ENCODE data around the gene SH3BP2.

Gene SH3BP2

GRCh38 chr4:2834001-2834921 lies 41.4 kb downstream of the SH3BP2 start:
- no peak for DNase-seq

DNA sequence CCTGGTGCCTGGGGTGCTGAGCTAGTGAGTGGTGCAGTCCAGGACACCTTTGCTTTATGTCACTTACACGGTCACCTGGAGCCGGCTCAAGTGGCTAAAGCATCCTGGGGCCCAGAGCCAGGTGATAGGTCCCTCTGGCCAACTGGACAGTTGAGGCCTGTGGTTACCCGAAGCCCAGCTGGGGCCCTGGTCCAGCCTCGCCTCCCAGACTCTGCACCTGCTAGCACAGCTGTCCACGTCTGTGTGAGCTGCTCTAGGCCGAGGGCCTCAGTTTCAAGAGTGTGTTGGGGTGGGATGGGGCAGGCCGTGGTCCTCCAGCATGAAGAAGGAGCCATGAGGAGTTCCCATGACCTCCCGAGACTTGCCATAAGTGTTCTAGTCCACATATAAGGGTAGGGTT lies 43.1 kb downstream of the SH3BP2 start:
- no peak for DNase-seq

DNA sequence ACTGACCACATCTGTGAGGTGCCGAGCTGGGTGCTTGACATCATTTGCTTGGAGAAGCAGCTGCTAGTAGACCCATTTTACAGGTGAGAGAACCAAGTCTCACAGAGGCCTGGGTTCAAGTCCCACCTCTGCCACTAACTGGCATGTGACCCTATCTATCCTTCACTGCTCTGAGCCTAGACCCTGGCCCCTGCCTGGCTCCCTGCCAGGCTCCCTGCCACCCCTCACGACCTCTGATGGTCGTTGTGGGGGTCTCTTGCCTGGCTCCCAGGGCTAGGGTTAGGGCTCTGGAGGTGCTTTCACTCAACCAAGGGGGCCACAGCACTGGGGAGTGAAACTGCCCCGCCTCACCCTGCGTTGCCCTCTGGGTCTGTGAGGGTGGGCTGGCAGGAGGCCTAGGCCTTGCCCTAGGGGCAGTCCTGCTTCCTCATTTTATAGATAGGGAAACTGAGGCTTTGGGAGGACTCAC lies 43.5 kb downstream of the SH3BP2 start:
- no peak for DNase-seq

DNA sequence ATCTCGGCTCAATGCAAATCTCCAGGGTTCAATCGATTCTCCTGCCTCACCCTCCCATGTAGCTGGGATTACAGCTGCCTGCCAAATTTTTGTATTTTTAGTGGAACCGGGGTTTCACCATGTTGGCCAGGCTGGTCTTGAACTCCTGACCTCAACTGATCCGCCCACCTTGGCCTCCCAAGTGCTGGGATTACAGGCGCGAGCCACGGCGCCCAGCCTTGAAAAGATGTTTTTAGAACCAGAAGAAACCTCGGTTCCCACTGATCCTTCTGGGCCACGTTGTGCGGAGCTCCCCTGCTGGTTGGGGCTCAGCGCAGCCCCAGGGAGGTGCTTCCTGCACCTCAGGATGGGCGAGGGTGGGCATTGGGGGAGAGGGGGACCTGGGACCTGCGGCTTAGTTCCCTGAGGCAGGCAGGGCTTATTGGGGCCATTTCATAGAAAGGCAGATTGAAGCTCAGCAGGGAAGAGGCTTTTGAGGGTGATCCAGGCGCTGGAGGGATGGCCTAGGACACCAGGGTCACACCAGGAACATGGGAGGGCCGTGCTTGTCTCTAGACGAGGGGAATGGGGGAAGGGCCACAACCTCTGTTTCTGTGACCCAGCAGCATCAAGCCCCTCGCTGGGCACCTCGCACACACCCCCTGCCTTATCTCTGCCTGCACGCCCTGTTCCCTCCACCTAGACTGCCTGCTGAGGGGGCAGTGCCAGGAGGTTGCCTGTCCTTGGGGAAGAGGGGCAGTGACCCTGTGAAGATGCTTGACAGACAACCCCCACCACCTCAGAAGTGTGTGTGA lies 44.4 kb downstream of the SH3BP2 start:
- DNase-seq, result no peak

- peak; percentile 68 for DNase-seq
Measured at GRCh38 chr4:2837904-2838496, 45.1 kb downstream of the SH3BP2 start.

GRCh38 chr4:2839060-2839459 lies 46.2 kb downstream of the SH3BP2 start:
- no peak for DNase-seq

- DNase-seq, result no peak
Measured at GRCh38 chr4:2842687-2843262, 49.9 kb downstream of the SH3BP2 start.

DNA sequence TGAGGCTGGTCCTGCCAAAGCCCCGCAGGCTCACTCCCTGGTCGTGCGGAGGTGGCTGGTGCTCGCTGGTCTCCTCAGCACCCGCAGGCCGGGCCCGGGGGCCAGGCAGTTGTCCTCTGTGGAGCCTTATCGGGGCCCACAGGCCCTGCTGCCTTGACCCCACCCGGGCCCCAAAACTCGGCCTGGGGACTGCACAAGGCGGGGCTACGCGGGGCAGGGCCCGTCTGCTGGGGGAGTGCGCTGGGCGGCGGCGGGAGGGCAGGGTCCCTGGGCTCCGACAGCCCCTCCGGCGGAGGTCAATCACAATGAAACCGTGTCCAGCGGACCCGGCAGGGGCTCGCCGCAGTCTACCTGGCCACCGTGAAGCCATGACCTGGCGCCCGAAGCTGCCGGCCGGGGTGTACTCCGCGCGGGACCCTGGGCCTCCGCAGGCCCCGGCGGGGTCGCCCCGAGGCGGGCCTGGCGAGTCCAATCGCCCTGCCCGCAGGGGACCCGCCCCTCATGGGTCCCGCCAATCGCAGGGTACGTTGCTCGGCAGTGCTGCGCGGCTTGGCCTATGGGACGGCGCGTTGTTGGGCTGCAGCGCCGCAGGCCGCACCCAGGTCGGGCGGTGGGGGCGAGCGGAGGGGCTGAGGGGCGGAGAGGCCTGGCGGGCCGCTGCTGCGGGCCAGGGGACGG lies 50.5 kb downstream of the SH3BP2 start, which contains the start of gene ADD1:
ADD1 (plus strand) TSS at position 582 of the 678 bp plus-strand sequence. CDS start 32,072 bp downstream, outside the sequence.
- peak; percentile 92 to 93 for DNase-seq

DNA sequence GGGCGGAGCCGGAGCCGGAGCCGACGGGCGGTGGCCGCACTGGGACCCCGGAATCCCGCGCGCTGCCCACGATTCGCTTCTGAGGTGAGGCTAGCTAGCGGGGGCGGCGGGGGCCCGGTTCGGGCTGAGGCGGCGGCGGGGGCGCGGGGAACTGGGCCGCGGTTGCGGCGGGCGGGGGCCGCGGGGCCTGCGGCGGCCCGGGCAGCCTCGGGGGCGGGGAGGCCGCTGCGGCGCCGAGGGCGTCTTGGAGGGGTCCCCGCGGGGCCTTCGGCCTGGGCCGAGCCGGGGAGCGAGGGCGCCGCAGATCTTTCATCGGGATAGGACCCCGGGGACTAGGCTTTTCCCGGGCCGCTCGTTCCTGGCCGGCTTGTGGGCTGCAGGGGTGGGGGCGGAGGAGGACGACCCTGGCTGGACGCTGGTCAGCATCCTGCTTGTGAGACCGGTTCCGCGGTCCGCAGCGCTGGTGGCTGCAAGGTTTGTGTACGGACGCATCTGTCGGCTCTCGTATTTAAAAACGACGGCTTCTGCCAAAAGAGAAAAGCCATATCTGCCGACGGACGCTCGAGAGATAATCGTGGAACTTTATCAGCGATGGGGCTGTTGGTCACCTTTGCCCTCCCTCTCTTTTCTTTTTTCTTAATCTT lies 51.2 kb downstream of the SH3BP2 start:
- DNase-seq, result no peak

DNA sequence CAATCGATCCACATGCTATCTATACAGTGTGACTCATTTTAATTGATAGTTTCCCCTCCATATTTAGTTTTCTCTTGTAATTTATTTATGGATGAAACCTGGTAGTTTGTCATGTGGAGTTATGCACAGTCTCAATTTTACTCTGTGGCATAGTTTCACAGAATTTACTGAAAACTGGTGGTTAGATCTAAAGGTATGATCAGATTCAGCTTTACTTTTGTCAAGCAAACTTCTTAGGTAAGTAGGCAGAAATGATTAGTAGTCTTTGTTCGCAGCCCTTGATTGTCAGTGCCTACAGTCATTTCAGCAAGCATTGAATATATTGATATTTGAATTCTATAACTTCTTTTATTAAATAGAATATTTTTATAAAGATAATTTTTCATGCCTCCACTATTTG lies 53.3 kb downstream of the SH3BP2 start:
- no peak for DNase-seq

DNA sequence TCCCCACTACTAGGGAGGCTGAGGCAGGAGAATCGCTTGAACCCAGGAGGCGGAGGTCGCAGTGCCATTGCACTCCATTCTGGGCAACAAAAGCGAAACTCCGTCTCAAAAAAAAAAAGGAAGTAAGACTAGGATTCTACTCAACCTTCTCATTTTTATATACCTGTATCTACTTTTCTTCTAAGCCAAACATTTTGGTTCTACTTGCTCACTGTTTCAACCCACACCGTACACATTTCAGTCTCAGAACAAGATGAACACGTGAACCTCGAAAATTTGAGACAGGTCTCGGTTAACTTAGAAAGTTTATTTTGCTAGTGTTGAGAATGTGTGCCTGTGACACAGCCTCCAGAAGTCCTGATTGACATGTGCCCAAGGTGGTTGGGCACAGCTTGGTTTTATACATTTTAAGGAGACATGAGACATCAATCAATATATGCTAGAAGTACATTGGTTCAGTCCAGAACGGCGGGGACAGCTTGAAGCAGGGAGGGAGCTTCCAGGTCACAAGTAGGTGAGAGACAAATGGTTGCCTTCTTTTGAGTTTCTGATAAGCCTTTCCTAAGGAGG lies 54.5 kb downstream of the SH3BP2 start:
- no peak for DNase-seq

- no peak for DNase-seq
Measured at GRCh38 chr4:2848449-2848848, 55.6 kb downstream of the SH3BP2 start.

- no peak for DNase-seq
Measured at GRCh38 chr4:2849267-2850152, 56.6 kb downstream of the SH3BP2 start.

DNA sequence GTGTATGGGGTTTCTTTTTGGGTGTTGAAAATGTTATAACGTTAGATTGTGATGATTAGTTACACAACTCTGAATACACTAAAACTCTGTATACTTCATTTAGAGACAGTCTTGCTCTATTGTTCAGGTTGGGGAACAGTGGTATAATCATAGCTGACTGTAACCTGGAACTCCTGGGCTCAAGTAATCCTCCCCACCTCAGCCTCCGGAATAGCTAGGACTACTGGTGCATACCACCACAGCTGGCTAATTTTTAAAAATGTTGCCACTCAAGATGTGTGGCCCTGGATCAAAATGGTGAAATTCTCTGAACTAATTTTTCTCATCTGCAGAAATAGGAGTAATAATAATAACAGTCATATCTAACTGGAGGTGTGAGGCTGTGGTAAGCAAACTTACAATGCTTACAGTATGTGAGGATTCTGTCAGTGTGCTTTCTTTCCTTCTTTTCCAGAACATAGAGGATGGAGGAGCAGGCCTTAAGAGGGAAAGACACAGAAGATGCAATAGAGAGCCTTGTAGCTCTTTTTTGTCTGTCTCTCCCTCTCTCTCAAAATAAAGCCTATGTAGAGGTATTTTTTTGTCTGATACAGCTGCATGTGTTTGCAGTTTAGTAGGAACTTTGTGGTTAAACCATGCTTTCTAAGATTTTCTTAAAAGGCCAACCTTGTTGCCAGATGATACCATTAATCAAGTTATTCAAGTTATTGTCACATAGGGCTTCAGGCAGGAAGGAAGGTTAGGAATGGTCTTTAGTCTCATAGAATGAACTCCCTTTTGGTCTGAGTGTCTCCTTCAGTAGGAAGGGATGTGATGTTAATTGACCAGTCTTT lies 58.3 kb downstream of the SH3BP2 start:
- DNase-seq, result no peak

GRCh38 chr4:2852481-2852921 lies 59.6 kb downstream of the SH3BP2 start:
- DNase-seq, result no peak

GRCh38 chr4:2855584-2855983 lies 62.7 kb downstream of the SH3BP2 start:
- no peak for DNase-seq

DNA sequence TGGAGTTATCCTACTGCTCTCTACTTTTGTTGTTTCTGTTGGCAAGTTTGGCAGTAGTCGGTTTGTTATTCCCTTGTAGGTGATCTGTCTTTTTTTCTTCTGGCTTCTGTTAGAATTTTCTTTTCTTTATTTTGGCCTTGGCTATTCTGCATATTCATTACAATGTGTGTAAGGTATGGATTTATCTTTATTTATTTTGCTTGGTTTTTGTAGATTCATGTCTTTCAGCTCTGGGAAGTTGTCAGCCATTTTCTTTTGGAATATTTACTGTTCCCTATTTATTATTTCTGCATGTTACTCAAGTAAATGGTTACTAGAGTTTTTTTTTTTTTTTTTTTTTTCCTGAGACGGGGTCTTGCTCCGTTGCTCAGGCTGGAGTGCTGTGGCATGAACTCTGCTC lies 63.4 kb downstream of the SH3BP2 start:
- DNase-seq, result no peak

DNA sequence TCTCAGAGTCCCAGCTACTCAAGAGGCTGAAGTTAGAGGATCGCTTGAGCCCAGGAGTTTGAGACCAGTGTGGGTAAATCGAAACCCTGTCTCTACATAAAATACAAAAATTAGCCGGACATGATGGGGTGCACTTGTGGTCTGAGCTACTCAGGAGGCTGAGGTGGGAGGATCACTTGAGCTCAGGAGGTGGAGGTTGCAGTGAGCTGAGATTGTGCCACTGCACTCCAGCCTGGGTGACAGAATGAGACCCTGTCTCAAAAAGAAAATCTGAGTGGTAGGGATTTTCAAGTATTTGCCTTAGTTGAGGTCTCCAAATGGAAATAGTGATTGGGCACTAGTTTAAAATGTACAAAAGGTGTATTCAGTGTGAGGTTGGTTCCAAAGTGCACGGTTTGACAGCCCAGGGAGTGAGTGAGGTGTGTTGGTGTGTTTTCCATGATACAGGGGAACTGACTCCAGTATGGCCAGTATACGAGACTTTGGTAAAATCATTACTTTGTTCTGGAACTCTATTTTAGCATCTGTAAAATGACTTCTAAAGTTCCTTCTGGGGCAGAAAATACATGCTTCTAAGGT lies 64.6 kb downstream of the SH3BP2 start:
- no peak for DNase-seq

Measured in stimulated activated CD4-positive, alpha-beta T cell treated with anti-CD3 and anti-CD28 coated beads, Interleukin-2, amount 100 ng/mL, for 24 hours (primary cell).